H54 (cell line): ENCODE results near the gene ZNF273.
"Not testable (repeated sequence)": the region's sequence is repeated elsewhere in the genome, so short reads cannot be mapped to it uniquely, and the experiment has no call there.

Source experiments
- DNase-seq: peaks from one replicate; pipeline ENCODE4 v3.0.0; 2011; ENCODE audit warnings: low spot score, mixed read lengths; ENCODE audit not compliant: insufficient read length
- FAIRE-seq: peaks from 3 replicates; lab custom pipeline; 2011; peaks lifted over from hg19 to GRCh38; lab: Jason Lieb, UNC
- POLR2A ChIP-seq: IDR thresholded peaks from 2 replicates; pipeline ENCODE4 v1.6.1; 2011; ENCODE audit warnings: low read depth, mild to moderate bottlenecking, low read length

ZNF273 gene

GRCh38 chr7:64890761-64891362, 12.2 kb upstream of the ZNF273 start:
- TF ChIP-seq POLR2A, result no peak
- FAIRE-seq (no peak), DNase-seq (no peak)

DNA sequence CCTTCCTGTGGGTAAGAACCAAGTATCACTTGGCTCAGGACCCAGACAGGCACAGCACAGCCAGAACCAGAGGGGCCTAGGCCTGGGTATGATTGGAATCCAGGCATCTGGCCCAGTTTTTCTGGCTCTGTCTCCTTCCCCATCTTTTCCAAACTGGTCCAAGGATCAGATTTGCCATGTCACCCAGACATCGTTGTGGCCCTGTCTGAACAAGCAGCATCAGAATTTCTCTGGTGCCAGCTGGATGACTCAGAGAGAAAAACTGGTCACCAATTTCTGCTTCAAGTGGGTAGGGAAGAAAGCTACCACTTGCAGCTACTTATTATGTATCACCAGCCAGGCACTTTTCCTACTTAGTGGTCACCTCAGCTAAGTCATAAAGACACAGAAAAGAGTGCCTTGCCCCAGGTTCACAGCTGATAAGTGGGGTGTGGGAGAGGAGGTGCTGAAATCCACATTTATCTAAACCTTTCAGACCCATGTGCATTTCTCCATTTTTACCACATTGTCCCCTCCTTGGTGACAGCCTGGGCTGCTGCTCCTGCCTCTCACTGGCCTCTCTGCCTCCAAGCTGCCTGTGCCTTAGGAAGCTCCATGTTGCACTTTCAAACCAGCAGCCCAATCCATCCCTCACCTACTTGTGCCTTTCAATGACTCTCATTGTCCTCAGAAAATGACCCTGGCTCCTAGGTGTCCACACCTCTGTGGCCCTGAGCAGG, 11.6 kb upstream of the ZNF273 start:
- DNase-seq (peak; percentile 41), FAIRE-seq (peak; percentile 72)

- DNase-seq (no peak), FAIRE-seq (no peak)
- no peak for TF ChIP-seq POLR2A
Measured at GRCh38 chr7:64892116-64892515, 11.0 kb upstream of the ZNF273 start.

GRCh38 chr7:64892666-64893309, 10.3 kb upstream of the ZNF273 start:
- no peak for FAIRE-seq
- no peak for TF ChIP-seq POLR2A
- no peak for DNase-seq

DNA sequence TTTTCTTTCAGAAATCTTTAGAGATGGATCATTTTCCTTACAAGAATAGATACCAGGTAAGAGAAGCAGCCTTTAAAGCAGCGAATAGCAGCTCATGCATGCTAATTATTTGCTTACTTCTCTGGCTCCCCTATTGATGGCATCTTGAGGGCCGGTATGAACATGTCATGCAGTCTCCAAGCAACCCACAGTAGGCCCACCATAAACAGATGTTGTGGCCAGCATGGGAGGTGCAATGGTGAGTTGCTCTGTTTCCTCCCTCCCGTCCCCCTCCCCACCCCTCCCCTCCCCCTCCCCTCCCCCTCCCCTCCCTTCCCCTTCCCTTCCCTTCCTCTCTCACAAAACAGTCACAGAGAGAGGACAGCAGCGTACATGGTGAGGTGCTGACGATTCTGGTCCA, 9.7 kb upstream of the ZNF273 start:
- TF ChIP-seq POLR2A, result no peak
- DNase-seq, result no peak
- FAIRE-seq, result no peak

DNA sequence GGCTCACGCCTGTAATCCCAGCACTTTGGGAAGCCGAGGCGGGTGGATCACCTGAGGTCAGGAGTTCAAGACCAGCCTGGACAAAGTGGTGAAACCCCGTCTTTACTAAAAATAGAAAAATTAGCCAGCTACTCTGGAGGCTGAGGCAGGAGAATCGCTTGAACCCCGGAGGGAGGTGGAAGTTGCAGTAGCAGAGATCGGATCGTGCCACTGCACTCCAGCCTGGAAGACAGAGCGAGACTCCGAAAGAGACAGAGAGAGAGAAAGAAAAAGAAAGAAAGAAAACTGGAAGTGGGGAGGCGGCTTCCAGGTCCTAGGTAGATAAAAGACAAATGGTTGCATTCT, 640 bp upstream of the ZNF273 start:
- not testable (repeated sequence) for FAIRE-seq

DNA sequence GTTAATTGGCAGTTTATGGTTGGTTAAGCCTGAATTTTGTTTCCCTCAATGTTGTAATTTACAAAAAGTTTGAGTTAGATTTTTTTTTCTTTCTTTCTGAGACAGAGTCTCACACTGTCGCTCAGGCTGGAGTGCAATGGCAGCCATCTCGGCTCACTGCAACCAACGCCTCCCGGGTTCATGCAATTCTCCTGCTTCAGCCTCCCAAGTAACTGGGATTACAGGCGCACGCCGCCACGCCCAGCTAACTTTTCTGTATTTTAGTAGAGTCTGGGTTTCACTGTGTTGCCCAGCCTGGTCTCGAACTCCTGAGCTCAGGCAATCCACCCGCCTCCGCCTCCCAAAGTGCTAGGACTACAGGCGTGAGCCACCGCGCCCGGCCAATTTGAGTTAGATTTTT, 935 bp downstream of the ZNF273 start:
- no peak for TF ChIP-seq POLR2A
- FAIRE-seq, result no peak
- DNase-seq, result no peak

More for the DNA sequence above, 640 bp upstream of the ZNF273 start:
- DNase-seq, result not testable (repeated sequence)

DNA sequence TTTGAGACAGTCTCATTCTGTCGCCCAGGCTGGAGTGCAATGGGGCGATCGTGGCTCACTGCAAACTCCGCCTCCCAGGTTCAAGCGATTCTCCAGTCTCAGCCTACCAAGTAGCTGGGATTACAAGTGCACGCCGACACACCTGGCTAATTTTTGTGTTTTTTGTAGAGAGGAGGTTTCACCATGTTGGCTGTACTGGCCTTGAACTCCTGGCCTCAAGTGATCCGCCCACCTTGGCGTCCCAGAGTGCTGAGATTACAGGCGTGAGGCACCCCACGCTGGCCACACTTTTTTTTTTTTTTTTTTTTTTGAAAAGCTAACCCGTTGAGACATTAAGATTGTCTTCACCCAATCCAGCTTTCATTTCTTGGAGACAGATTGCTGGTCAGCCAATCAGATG, 2.1 kb downstream of the ZNF273 start:
- no peak for TF ChIP-seq POLR2A
- DNase-seq, result no peak
- no peak for FAIRE-seq

GRCh38 chr7:64905547-64905946, 2.5 kb downstream of the ZNF273 start:
- no peak for TF ChIP-seq POLR2A
- DNase-seq (no peak), FAIRE-seq (no peak)

DNA sequence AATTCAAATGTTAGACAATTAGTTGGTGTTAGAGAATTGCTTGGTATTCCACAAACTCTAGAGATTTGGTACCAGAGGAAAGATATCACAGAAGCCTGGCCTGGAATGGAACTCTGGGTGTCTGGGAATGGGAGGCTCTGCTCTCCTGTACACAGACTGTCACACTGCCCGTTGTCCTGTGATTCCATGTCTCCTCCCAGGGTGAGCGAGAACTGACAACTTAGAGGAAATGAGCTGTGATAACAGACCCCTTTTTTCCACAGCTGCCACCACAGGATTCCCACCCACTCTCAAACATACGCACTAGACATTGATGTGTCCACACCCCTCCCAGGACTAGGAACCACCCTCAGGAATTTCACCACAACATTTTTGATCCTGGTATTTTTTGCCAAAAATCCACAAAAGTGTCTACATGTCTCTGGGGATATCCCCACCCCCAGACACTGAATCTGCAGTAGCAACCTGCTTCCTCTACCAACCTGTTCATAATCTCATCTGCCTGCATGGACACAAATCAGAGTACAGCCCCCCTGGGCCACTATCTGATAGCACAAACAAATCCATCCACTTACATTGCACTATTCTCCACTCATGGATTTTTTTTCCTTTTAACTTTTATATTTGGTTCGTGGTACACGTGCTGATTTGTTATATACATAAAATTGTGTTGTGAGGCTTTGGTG, 4.7 kb downstream of the ZNF273 start:
- DNase-seq (no peak), FAIRE-seq (no peak)
- no peak for TF ChIP-seq POLR2A

DNA sequence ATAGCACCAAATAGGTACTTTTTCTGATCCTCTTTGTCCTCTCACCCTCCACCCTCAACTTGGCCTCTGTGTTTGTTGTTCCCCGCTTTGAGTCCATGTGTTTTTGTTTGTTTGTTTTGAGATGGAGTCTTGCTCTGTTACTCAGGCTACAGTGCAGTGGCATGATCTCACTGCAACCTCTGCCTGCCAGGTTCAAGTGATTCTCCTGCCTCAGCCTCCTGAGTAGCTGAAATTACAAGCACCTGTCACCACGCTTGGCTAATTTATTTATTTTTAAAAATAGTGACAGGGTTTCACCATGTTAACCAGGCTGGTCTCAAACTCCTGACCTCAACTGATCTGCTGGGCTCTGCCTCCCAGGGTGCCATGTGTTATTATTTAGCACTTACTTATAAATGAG, 5.3 kb downstream of the ZNF273 start:
- no peak for DNase-seq
- TF ChIP-seq POLR2A, result no peak
- FAIRE-seq, result no peak

GRCh38 chr7:64914557-64914956, 11.5 kb downstream of the ZNF273 start:
- TF ChIP-seq POLR2A, result no peak
- no peak for FAIRE-seq
- DNase-seq, result no peak

DNA sequence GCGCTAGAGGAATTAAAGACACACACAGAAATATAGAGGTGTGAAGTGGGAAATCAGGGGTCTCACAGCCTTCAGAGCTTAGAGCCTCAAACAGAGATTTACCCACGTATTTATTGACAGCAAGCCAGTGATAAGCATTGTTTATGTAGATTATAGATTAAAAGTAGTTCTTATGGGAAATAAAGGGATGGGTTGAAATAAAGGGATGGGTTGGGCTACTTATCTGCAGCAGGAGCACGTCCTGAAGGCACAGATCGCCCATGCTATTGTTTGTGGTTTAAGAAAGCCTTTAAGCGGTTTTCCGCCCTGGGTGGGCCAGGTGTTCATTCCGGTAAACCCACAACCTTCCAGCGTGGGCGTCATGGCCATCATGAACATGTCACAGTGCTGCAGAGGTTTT, 12.2 kb downstream of the ZNF273 start:
- not testable (repeated sequence) for DNase-seq, FAIRE-seq

- not testable (repeated sequence) for FAIRE-seq
Measured at GRCh38 chr7:64928252-64929187, 25.4 kb downstream of the ZNF273 start.

More at GRCh38 chr7:64928252-64929187, 25.4 kb downstream of the ZNF273 start:
- DNase-seq, result not testable (repeated sequence)
